Cardiac muscle cell (in vitro differentiated cells and primary cell): Measurements from ENCODE around the gene PCNX2. TPM values are rescaled to one million over a fixed set of nuclear protein-coding genes. Genes with fewer than 3 reads are reported as not detected.

ENCODE experiments used
- DNase-seq, 2 donors: peaks; one replicate each; pipeline versions ENCODE4 v3.0.0 to v3.0.0-alpha.2; 2010 to 2017; ENCODE audit warnings: low read depth in 1 of 2, low spot score in 1 of 2
- H3K27ac ChIP-seq: fragments of 200-600 bp; sonication (generic); 2 replicates; pipeline ENCODE4 v1.5.1; 2016
- H3K27me3 ChIP-seq: fragments of 200-600 bp; sonication (generic); 2 replicates; pipeline ENCODE4 v1.6.0; 2016; ENCODE audit warnings: control low read depth
- H3K36me3 ChIP-seq: fragments of 200-600 bp; sonication (generic); 2 replicates; pipeline ENCODE4 v1.5.1; 2016; ENCODE audit warnings: control low read depth
- H3K4me1 ChIP-seq: fragments of 200-600 bp; sonication (generic); 2 replicates; pipeline ENCODE4 v1.8.1; 2017; ENCODE audit warnings: low read depth, mild to moderate bottlenecking, mixed run types
- H3K4me3 ChIP-seq: fragments of 200-600 bp; sonication (generic); 2 replicates; pipeline ENCODE4 v1.5.1; 2016; ENCODE audit warnings: mild to moderate bottlenecking
- H3K9me3 ChIP-seq: fragments of 200-600 bp; sonication (generic); 2 replicates; pipeline ENCODE4 v1.5.1; 2017; ENCODE audit warnings: low read depth, mild to moderate bottlenecking, control low read depth
- polyA plus RNA-seq: library from polyadenylated mRNA; unstranded; fragments of >200 nt; fragmentation: Nextera tagmentation; extraction: Ambion mirVana; gene quantifications from 2 replicates; pipeline ENCODE4 v1.2.1, GENCODE V29; 2016
- total RNA-seq: library from RNA; depleted of rRNA; stranded (reverse); fragments of >200 nt; gene quantifications from 2 replicates; pipeline ENCODE4 v1.2.3, GENCODE V29; 2016
- TF ChIP-seq, protein P1 (sequence below): IDR thresholded peaks from 2 replicates; pipeline ENCODE4 v1.5.1; 2012; ENCODE audit warnings: low read depth, mild to moderate bottlenecking, low read length

PCNX2 gene
- total and polyA plus RNA-seq, 2 experiments from 2014 or later, result 3.9 to 5.1 TPM

DNA sequence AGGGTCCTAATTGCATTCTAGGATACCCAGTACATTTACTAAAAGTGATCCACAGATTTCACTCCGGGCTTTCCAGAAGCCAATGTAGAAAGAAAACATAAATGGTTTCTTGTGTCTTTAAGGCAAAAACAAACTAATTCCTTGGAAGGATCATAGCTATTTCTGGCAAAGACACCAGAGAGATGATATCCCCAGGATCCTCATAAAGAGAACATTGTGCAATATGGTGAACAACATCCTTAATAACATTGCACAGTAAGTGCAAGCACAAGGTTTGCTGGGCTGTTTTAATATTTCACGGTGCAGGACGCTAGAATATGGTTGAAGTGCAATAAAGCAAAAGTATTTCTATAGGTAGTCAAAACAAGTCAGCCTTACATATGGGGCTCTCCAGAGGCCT lies 262.2 kb downstream of the PCNX2 start:
- H3K36me3 ChIP-seq, result no peaks in the 10 kb centered on the region
- no peak overlapping the region for H3K4me3 ChIP-seq
- H3K27me3 ChIP-seq, result no peaks in the 10 kb centered on the region
- peaks cover 22% of the 10 kb centered on the region for H3K4me1 ChIP-seq
- TF ChIP-seq, protein P1, sequence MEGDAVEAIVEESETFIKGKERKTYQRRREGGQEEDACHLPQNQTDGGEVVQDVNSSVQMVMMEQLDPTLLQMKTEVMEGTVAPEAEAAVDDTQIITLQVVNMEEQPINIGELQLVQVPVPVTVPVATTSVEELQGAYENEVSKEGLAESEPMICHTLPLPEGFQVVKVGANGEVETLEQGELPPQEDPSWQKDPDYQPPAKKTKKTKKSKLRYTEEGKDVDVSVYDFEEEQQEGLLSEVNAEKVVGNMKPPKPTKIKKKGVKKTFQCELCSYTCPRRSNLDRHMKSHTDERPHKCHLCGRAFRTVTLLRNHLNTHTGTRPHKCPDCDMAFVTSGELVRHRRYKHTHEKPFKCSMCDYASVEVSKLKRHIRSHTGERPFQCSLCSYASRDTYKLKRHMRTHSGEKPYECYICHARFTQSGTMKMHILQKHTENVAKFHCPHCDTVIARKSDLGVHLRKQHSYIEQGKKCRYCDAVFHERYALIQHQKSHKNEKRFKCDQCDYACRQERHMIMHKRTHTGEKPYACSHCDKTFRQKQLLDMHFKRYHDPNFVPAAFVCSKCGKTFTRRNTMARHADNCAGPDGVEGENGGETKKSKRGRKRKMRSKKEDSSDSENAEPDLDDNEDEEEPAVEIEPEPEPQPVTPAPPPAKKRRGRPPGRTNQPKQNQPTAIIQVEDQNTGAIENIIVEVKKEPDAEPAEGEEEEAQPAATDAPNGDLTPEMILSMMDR, result no peak
- H3K27ac ChIP-seq, result no peak overlapping the region
- DNase-seq, result peak in 1 of 2 donors; percentile 76
- no peaks in the 10 kb centered on the region for H3K9me3 ChIP-seq

DNA sequence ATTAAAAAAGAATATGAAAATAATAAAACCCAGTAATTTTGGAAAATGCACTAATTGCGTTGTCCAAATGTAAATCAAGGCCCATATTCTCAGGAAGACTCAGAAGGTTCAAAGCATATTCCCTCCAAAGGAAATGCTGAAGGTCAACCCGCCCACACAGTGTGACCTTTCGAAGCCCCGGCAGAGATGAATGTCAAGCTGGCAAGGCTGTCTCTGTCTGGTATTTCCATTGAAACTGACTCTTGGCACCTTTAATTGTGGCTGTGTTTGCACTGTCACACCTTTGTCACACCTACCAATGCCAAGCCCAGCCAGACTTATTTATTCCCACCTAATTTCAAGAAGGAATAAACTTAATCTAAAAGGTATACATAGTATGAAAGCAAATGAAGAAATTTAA lies 262.6 kb downstream of the PCNX2 start:
- H3K27ac ChIP-seq, result no peak overlapping the region
- H3K27me3 ChIP-seq, result no peaks in the 10 kb centered on the region
- peaks cover 22% of the 10 kb centered on the region for H3K4me1 ChIP-seq
- no peak for DNase-seq
- TF ChIP-seq, protein P1, result no peak
- H3K9me3 ChIP-seq, result no peaks in the 10 kb centered on the region
- no peaks in the 10 kb centered on the region for H3K36me3 ChIP-seq
- no peak overlapping the region for H3K4me3 ChIP-seq

DNA sequence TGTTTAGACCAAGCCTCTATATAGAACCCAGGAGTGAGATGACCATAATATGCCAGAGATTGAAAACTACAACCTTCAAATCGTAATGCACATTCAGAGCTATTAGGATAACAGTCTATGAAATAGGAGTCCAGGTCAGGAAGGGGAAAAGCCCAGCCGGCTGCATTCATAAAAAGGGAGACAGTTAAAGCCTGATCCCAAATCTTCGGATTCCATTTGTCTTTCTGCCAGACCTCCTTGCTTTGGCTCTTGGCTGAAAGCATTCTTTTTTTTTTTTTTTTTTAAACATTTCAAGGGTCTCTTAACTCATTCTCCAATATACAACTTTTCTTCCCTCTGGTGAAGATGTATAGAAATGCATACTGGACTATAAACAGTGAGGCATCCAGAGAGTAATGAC lies 264.0 kb downstream of the PCNX2 start:
- Histone ChIP-seq H3K4me3 (no peak overlapping the region), H3K27ac (no peak overlapping the region), H3K4me1 (peaks cover 22% of the 10 kb centered on the region), H3K36me3 (no peaks in the 10 kb centered on the region), H3K27me3 (no peaks in the 10 kb centered on the region), H3K9me3 (no peaks in the 10 kb centered on the region)
- no peak for DNase-seq
- TF ChIP-seq, protein P1, result no peak

DNA sequence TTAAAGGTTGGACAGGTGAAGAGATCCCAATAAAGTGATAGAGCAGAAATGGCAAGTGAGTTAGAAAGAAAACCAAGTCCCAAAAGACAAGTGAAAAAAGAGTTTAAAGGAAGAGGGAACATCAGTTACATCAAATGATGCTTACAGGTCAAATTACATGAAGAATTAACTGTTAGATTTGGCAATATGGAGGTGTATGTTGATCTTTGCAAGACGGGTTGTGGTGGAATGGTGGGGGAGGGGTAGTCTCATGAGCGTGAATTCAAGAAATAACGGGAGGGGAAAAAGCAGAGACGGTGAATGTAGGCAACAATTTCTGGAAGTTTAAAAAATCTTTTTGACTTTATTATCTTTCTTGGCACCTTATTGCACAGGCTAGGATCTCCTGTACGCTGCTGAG lies 268.5 kb downstream of the PCNX2 start:
- TF ChIP-seq, protein P1, result no peak
- Histone ChIP-seq H3K27me3 (no peaks in the 10 kb centered on the region), H3K4me3 (no peak overlapping the region), H3K4me1 (peaks cover 15% of the 10 kb centered on the region), H3K27ac (no peak overlapping the region), H3K36me3 (no peaks in the 10 kb centered on the region), H3K9me3 (no peaks in the 10 kb centered on the region)
- no peak for DNase-seq

DNA sequence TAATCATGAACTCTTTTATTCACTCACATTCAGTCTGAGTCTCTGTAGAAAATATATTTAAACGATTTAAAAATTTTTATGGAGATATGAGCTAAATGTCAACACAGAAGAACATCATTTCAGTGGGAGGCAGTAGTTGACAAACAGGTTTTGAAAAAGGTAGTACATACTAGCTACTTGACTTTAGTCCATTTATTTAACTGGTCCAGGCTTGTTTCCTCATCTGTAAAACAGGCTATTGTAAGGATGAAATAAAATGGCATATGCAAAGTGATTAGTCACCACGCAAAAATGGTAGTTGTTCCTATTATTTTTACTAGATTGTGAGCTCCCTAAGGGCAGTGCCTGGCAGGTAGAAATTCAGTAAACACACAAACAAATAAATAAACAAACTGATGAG lies 270.0 kb downstream of the PCNX2 start:
- Histone ChIP-seq H3K4me3 (no peak overlapping the region), H3K9me3 (no peaks in the 10 kb centered on the region), H3K27me3 (no peaks in the 10 kb centered on the region), H3K36me3 (no peaks in the 10 kb centered on the region), H3K27ac (no peak overlapping the region), H3K4me1 (peaks cover 12% of the 10 kb centered on the region)
- TF ChIP-seq, protein P1, result no peak
- no peak for DNase-seq

DNA sequence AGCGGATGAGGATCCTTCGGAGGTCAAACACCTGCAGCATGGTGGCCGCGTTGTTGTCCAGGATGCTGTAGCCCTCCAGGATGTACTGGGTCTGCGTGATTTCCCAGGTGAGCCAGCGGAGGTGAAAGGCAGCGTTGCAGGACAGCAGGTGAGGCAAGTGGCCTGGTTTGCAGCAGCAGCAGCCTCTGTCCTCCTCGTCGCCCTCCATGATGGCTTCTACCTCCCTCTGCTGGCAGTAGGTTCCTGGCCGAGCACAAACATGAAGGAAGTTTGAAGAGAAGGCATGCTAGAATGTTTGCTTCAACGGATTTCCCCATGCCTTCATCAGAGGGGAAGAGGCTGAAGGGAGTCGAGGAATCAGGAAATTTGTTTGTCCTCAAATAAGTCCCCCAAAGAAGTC lies 270.4 kb downstream of the PCNX2 start:
- Histone ChIP-seq H3K9me3 (no peaks in the 10 kb centered on the region), H3K4me1 (peaks cover 12% of the 10 kb centered on the region), H3K4me3 (no peak overlapping the region), H3K36me3 (no peaks in the 10 kb centered on the region), H3K27ac (no peak overlapping the region), H3K27me3 (no peaks in the 10 kb centered on the region)
- DNase-seq, result peak; percentile 41 to 76
- TF ChIP-seq, protein P1, result peak; percentile 46
